ENCODE data around the gene CALML6.

The CALML6 gene

DNA sequence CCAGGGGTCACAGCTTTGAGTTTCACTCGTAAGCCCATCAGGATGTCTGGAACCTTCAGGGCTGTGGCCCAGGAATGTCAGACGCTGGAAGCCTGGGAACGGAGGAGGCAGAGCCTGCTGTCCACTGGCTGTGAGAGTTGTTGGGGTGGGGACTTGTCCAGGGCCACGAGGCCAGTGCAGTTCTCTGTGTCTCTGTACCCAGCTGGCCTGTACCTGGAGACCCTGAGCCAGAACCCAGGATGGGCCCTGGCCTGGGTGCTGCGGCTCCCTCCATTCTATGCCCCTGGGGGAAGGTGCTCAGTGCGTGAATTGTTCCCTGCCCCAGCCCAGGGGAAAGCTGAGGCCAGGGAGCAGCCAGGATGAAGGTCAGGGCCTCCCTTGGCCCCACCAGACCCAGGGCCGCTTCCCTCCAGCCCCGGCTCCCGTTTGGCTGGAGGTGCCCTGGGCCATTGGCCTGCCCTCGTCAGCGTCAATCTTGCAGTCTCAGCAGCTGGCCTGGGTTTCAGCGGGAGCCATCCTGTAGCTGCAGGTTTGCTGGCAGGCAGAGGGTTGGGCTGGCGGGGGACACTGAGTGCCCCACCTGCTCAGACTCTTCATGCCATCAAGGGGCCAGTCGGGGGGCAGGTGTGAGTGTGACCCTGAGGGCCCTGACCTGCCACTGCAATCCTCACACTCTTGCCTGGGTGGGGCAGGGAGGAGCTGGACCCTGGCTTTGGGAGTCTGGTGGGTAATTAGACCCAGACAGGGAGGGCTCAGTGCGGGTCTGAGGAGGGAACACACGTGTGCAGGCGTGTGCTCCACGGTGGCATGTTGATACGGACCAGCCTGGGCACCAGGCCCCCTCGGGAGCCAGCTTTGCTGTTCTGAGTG lies 724 bp upstream of the CALML6 start:
- no peak for FAIRE-seq

GRCh38 chr1:1915911-1916840 lies 1.1 kb downstream of the CALML6 start:
- no peak for FAIRE-seq

DNA sequence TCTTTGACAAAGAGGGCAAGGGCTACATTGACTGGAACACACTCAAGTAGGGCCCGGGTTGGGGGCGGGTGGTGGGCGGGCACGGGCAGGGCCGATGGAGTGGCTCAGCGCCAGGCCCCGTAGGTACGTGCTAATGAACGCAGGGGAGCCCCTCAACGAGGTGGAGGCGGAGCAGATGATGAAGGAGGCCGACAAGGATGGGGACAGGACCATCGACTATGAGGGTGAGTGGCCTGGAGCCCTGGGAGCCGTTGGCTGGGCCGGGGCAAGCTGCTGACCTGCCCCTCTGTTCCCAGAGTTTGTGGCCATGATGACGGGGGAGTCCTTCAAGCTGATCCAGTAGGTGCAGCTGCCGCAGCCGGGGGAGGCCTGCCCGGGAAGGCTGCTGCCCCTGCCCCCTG lies 1.8 kb downstream of the CALML6 start:
- FAIRE-seq, result no peak

GRCh38 chr1:1917304-1917976 lies 2.4 kb downstream of the CALML6 start:
- FAIRE-seq, result no peak

DNA sequence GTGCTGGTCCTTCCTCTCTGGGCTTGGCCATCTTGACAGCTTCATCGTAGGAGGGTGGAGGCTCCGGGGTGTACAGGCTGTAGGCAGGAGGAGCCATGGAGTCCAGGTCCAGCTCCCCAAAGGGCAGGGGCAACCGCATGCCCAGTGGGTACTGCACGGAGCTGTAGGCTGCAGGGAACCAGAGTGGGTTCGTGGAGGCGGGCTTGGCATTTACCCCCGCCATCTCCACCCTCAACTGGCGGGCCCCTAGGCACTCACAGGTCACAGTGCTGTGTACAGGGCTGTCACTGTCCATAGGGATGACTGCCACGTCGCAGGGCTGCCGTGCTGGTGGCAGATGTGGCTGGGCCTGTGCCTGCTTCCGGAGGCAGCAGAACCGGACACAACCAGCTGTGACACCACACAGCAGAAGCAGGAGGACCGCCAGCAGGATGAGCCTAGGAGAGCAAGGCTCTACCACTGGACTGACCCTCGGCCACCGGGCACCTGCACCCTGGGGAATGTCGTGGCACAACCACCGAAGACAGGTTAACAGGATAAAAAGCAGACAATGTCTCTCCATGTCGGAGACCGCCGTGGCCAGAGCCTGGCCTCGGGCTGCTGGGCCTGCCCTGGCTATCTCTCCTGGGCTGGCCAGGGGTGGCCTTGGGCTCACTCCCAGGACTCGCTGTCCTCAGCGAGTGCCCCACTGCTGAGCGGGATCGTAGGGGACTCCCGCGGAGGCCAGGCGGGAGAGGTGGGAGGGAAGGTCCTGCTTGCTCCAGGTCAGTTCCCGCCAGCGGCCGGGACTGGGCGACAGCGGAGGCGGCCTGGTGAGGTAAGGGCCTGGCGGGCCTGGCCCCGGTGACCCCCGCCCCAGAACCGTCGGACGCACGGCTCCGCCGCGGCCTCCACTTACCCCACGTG lies 3.2 kb downstream of the CALML6 start:
- no peak for FAIRE-seq

DNA sequence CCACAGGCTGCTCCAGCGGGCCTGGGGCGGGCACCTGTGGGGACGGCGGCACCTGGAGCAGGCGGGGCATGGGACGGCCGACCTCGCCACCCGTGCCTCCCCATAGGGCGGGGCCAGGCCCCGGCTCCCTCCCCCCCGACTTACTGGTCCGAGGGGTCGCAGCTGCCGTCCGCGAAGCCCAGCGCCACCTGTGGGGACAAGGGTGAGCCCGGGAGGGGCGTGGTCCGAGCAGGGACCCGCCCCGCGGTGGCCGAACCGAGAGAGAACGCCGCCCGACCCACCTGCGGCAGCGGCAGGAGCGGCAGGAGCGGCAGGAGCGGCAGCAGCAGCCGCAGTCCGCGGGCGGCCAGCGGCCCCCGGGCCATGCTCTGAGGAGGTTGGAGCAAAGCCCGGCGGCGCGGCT lies 3.8 kb downstream of the CALML6 start, which contains the start of gene TMEM52:
TMEM52 (minus strand) TSS at position 379 of the 403 bp plus-strand sequence; CDS start at position 365, 14 bp downstream.
- FAIRE-seq, result no peak

DNA sequence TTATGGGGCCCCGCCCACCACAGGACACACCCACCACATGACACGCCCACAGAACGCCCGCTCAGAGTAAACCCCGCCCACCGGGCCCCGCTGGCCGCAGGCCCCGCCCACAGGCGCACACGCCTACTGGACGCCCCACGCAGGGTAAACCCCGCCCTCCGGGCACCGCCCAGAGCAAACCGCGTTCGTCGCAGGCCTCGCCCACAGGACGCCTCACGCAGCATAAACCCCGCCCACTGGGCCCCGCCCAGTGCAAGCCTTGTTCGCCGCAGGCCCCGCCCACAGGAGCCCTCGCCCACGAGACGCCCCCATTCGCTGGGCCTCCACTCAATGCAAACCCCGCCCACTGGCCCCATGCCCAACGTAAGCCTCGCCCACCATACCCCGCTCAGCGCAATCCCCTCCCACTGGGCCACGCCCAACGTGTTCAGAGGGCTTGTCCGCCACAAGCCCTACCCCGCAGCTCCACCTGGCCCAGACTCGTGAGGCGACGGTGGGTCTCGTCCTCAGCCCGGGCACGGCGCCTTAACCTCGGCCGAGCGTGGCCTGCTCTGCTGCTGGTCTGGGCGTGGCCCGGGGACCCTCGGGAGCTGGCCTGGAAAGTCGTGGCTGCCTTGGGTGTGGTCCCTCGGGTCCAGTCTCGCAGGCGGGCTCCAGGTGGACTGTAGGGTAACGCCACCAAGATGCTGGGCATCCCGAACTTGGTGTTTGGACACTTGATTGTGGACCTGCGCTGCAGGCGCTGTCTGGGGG lies 4.4 kb downstream of the CALML6 start:
- no peak for FAIRE-seq

- FAIRE-seq, result no peak
Measured at GRCh38 chr1:1920057-1920607, 5.1 kb downstream of the CALML6 start.

DNA sequence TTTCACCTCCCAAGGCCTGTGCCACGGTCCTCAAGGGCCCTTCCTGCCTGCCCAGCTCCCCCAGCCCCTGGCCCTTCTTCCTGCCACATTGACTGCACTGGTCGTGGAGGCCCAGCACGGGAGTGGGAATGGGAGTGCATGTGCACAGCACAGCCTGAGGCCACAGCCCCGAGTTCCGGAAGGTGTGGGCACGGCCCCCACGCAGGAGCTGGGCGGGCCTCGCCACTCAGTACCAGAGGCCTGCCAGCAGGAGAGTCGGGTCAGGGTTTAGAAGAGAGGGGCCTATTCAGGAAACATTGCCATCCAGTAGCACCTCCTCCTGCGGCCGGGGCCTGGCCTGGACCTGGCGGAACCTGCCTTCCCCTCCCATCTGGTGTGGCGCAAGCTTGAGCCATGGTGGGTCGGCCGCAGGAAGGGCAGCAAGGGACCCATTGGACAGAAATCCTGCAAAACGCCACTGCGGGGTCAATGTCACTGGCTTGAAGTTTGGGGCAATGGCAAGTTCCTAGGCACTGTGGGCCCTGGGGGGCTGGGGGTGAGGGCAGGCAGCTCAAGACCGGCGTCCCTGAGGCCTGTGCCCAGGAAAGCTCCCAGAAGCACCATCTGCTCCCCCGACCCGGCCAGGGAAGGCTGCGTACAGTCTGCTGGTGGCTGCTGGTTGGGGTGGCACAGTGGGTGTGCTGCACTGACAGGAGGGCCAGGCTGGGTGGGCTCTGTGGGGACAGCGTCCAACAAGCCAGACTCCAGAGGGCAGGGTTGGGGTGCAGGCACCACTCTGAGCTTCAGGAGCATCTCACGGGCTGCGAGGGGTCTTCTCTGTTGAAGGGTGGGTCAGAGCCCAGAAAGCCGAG lies 5.8 kb downstream of the CALML6 start:
- no peak for FAIRE-seq

DNA sequence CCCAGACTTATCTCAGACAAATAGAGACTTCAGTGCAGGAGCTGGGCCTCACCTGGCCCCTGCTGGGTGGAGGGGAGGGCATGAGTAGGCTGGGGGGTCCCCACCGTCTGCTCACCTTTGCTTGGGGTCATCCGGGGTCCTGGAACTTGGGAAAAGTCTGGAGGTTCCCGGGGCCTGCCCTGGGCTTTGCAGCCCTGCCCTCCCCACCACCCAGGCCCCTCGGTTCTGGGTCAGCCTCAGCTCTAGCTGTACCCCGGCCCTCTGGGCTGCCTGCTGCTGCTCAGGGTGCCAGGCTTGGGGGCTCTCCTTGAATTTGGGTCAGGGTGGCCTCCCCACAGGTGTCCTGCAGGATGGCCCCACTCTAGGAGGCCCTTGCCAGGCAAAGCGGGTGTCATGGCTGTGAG lies 6.4 kb downstream of the CALML6 start:
- no peak for FAIRE-seq

- FAIRE-seq, result no peak
Measured at GRCh38 chr1:1921901-1922701, 7.0 kb downstream of the CALML6 start.

- no peak for FAIRE-seq
Measured at GRCh38 chr1:1922702-1922955, 7.6 kb downstream of the CALML6 start.

DNA sequence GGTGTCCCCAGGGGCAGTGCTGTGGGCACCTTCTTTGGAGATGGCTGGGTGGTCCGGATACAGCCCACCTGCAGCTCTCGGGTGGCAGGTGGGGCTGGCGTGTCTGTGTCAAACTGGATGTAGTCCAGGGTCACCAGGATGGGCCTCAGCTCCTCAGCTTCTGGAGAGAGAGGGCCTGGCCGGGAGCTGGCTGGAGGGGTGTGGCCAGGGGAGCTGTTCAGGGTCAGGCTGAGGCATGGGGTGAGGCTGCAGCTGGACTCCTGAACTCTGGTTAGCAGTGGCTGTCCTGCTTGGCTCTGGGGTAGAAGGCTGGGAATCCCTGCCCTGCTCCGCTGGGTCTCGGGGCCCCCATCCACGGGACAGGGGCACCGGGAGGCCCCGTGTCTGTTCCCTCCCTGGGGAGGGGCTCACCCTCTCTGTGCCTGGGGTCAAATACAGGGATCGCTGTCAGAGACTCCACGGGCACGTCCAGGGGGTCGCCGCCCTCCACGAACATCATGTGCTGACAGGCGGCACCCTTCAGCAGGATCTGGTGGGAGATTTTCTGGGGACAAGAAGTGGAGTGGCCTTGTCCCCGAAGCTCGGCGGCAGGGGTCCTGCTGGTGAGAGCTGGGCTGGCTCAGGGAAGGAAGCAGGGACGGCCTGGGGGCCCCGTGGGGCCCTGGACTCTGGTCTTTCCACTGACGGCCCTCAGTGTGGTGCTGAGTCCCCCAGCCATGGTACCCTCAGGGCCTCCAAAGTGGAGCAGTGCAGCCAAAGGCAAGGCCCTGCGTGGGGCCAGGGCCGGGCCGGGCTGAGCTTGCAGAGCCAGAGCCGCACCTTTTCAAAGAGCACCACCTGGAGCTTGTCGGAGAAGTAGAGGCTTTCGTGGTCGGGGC lies 8.1 kb downstream of the CALML6 start:
- no peak for FAIRE-seq

- FAIRE-seq, result no peak
Measured at GRCh38 chr1:1924386-1924785, 9.3 kb downstream of the CALML6 start.

GRCh38 chr1:1924849-1925248 lies 9.8 kb downstream of the CALML6 start:
- FAIRE-seq, result no peak

DNA sequence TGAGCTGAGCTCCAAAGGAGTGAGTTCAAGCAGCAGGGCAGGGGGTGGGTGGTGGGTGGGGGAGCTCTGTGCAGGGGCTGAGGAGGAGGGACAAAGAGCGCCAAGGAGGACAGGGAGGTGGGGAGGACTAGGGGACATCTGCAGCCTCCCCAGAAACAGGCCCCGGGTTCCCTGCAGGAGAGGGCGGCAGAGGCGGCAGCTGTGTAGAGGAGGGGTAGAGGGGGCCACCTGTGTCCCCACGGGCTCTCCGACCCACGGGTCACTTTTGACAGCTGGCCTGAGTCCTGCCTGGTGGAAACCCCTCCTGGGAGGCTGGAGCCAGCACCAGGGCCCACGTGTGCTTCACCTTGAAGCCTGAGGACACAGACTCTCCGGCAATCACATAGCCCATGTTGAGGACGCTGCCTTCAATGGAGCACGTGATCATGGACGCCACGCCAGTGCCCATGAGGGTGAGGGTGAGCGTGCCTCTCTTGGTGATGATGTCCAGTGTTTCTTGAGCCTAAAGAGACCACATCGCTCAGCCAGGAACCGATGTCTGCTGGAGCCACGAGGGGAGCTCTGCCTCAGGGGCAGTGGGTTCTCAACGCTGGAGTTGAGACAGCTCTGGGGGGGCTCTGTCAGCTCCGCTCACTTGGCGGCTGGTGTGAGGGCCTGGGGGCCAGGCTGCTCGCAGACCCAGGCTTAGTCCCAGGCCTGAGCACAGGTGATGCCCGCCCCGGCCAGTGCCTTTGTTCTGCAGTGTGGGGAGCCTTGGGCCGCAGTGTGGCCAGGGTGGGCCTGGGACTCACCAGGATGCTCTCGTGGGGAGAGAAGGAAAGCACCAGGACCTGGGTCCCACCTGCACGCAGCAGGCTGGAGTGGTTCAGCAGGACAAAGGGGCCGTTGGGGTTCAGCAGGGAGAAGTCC lies 10.6 kb downstream of the CALML6 start:
- no peak for FAIRE-seq

- no peak for FAIRE-seq
Measured at GRCh38 chr1:1926346-1926811, 11.3 kb downstream of the CALML6 start.

Measured in A204.1 (cell line).